NCI-H2196 treated with DMSO at 0.1 percent for 48 hours (cell line): ENCODE measurements around the gene PDE9A.
"Not testable (repeated sequence)": the region's sequence is repeated elsewhere in the genome, so short reads cannot be mapped to it uniquely, and the experiment has no call there.

Experiments used
- DNase-seq: peaks from one replicate; lab custom pipeline; 2025; ENCODE audit not compliant: unreplicated experiment; lab: John Stamatoyannopoulos, UW

Gene PDE9A

GRCh38 chr21:42653231-42654061 is at the start of gene PDE9A:
PDE9A (plus strand) TSS chr21:42653621; CDS start chr21:42653815, 194 bp downstream.
- no peak for DNase-seq

GRCh38 chr21:42607102-42607501 is 46.3 kb upstream of the PDE9A start:
- no peak for DNase-seq

GRCh38 chr21:42607525-42608102 is 45.8 kb upstream of the PDE9A start:
- DNase-seq: no peak

- DNase-seq: no peak
Measured at GRCh38 chr21:42608446-42608845, 45.0 kb upstream of the PDE9A start.

GRCh38 chr21:42609811-42610210 is 43.6 kb upstream of the PDE9A start:
- no peak for DNase-seq

GRCh38 chr21:42611852-42612251 is 41.6 kb upstream of the PDE9A start:
- no peak for DNase-seq

- no peak for DNase-seq
Measured at GRCh38 chr21:42612390-42612789, 41.0 kb upstream of the PDE9A start.

- DNase-seq: no peak
Measured at GRCh38 chr21:42613756-42614155, 39.7 kb upstream of the PDE9A start.

GRCh38 chr21:42614396-42614795 is 39.0 kb upstream of the PDE9A start:
- no peak for DNase-seq

GRCh38 chr21:42614811-42615351 is 38.5 kb upstream of the PDE9A start:
- no peak for DNase-seq

GRCh38 chr21:42615377-42615776 is 38.0 kb upstream of the PDE9A start:
- not testable (repeated sequence) for DNase-seq

- no peak for DNase-seq
Measured at GRCh38 chr21:42615924-42616323, 37.5 kb upstream of the PDE9A start.

GRCh38 chr21:42616446-42616845 is 37.0 kb upstream of the PDE9A start:
- no peak for DNase-seq

- no peak for DNase-seq
Measured at GRCh38 chr21:42616941-42617340, 36.5 kb upstream of the PDE9A start.

- DNase-seq: no peak
Measured at GRCh38 chr21:42617486-42617885, 35.9 kb upstream of the PDE9A start.

- DNase-seq: no peak
Measured at GRCh38 chr21:42618707-42619102, 34.7 kb upstream of the PDE9A start.

GRCh38 chr21:42619166-42619565 is 34.3 kb upstream of the PDE9A start:
- DNase-seq: no peak

GRCh38 chr21:42619841-42620240 is 33.6 kb upstream of the PDE9A start:
- DNase-seq: no peak

GRCh38 chr21:42621166-42621818 is 32.1 kb upstream of the PDE9A start:
- no peak for DNase-seq

- no peak for DNase-seq
Measured at GRCh38 chr21:42621819-42622177, 31.6 kb upstream of the PDE9A start.

- DNase-seq: no peak
Measured at GRCh38 chr21:42622284-42622683, 31.1 kb upstream of the PDE9A start.

- no peak for DNase-seq
Measured at GRCh38 chr21:42623694-42624093, 29.7 kb upstream of the PDE9A start.
